PFSK-1 (cell line): ENCODE data around the gene MICU1.

Source experiments
- POLR2AphosphoS5 ChIP-seq: IDR thresholded peaks from 2 replicates; pipeline ENCODE4 v1.6.1; 2012; ENCODE audit warnings: low read depth, mild to moderate bottlenecking, control low read depth, low read length, moderate library complexity
- TAF1 ChIP-seq: IDR thresholded peaks from 2 replicates; pipeline ENCODE4 v1.6.1; 2012; ENCODE audit warnings: low read length, control low read depth, borderline replicate concordance; ENCODE audit not compliant: insufficient read depth

GRCh38 chr10:72449941-72450441, 175.9 kb downstream of the MICU1 start:
- no peak for TF ChIP-seq POLR2AphosphoS5
- no peak for TF ChIP-seq TAF1
